Calu3 (cell line): ENCODE data around the gene ZC3H18. TPM values are rescaled to one million over a fixed set of nuclear protein-coding genes. Genes with fewer than 3 reads are reported as not detected.

Experiments used
- BruUV-seq: library from RNA; stranded (reverse); fragments of 400-500 nt; replicated peaks from 2 replicates; lab custom pipeline; 2021; lab: Mats Ljungman, UMichigan
- CTCF ChIA-PET: fragments of 300-600 bp; sonication (Branson Sonifier 250); formaldehyde crosslinking; loops from one replicate; lab custom pipeline; 2022; ENCODE audit warnings: antibody characterized with exemption; lab: Charles Lee
- DNase-seq: peaks from one replicate; pipeline ENCODE4 v3.0.0; 2022
- H3K27ac Mint-ChIP-seq: one replicate; pipeline ENCODE4 v1.8.0; 2022; ENCODE audit warnings: mixed read lengths; ENCODE audit not compliant: unreplicated experiment
- H3K27me3 Mint-ChIP-seq: one replicate; pipeline ENCODE4 v1.8.0; 2022; ENCODE audit warnings: mixed read lengths; ENCODE audit not compliant: unreplicated experiment
- H3K36me3 Mint-ChIP-seq: one replicate; pipeline ENCODE4 v1.8.0; 2022; ENCODE audit warnings: mild to moderate bottlenecking, moderate library complexity, mixed read lengths; ENCODE audit not compliant: insufficient read depth, unreplicated experiment
- H3K4me1 Mint-ChIP-seq: one replicate; pipeline ENCODE4 v1.8.0; 2022; ENCODE audit warnings: mild to moderate bottlenecking, low read depth, mixed read lengths; ENCODE audit not compliant: unreplicated experiment
- H3K4me3 Mint-ChIP-seq: one replicate; pipeline ENCODE4 v1.8.0; 2022; ENCODE audit warnings: mild to moderate bottlenecking, low read depth, moderate library complexity, mixed read lengths; ENCODE audit not compliant: unreplicated experiment
- H3K9me3 Mint-ChIP-seq: one replicate; pipeline ENCODE4 v1.8.0; 2022; ENCODE audit warnings: low read depth, mixed read lengths; ENCODE audit not compliant: unreplicated experiment
- intact Hi-C: fragments of 100-400 bp; cut with micrococcal nuclease; formaldehyde crosslinking; loops from one replicate; pipeline ENCODE4 v1.10.0; 2022; ENCODE audit not compliant: unreplicated experiment
- total RNA-seq: library from RNA; stranded (reverse); gene quantifications from 2 replicates; pipeline ENCODE4 v1.2.3, GENCODE V29; 2022
- TF ChIP-seq, protein P1 (sequence below): fragments of 200-600 bp; IDR thresholded peaks from one replicate; pipeline ENCODE4 v1.8.0; 2022; ENCODE audit warnings: antibody characterized with exemption; ENCODE audit not compliant: unreplicated experiment

ZC3H18 gene
- total RNA-seq, 1 experiment from 2014 or later: 85.7 TPM

DNA sequence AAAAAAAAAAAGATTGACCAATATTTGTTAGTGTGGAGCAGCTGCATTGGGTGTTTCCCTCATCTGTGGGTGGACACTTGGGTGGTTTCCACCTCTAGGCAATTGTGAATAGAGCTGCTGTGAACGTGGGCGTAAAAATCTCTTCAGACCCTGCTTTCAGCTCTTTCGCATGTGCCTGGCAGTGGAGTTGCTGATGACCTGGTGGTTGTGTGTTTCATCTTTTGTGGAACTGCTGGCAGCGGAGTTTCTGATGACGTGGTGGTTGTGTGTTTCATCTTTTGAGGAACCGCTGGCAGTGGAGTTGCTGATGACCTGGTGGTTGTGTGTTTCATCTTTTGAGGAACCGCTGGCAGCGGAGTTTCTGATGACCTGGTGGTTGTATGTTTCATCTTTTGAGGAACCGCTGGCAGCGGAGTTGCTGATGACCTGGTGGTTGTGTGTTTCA, 21.4 kb downstream of the ZC3H18 start:
- Mint-ChIP-seq H3K27me3 (no peaks in the 10 kb centered on the region), H3K27ac (no peak overlapping the region), H3K36me3 (peaks cover 32% of the 10 kb centered on the region), H3K4me3 (no peak overlapping the region), H3K4me1 (no peaks in the 10 kb centered on the region), H3K9me3 (no peaks in the 10 kb centered on the region)
- CTCF ChIA-PET: interaction anchor here (1.1 kb wide), 1 partner anchor 24 kb away, joined by 7 read pairs; no protein-coding TSS in a partner anchor
- TF ChIP-seq, protein P1, sequence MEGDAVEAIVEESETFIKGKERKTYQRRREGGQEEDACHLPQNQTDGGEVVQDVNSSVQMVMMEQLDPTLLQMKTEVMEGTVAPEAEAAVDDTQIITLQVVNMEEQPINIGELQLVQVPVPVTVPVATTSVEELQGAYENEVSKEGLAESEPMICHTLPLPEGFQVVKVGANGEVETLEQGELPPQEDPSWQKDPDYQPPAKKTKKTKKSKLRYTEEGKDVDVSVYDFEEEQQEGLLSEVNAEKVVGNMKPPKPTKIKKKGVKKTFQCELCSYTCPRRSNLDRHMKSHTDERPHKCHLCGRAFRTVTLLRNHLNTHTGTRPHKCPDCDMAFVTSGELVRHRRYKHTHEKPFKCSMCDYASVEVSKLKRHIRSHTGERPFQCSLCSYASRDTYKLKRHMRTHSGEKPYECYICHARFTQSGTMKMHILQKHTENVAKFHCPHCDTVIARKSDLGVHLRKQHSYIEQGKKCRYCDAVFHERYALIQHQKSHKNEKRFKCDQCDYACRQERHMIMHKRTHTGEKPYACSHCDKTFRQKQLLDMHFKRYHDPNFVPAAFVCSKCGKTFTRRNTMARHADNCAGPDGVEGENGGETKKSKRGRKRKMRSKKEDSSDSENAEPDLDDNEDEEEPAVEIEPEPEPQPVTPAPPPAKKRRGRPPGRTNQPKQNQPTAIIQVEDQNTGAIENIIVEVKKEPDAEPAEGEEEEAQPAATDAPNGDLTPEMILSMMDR: no peak
- no peak for DNase-seq
- intact Hi-C loops: no loop called here
- BruUV-seq: no TSS peak

DNA sequence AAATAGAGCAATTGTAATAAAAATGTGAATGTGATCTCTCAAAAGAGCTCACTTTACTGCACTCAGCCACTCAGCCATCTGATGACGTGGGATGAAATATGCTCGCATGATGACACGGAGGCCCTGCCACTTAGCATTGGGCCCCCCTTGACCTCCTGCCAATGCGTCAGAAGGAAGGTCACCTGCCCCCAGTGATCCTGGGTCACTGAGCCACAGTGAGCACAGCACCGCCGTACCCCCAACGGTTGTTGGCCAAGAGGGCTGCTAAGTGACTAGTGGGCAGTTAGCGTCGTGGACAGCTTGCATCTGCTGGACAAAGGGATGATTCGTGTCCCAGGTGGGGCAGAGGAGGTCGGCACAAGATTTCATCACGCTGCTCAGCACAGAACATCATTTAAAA, 22.9 kb downstream of the ZC3H18 start:
- DNase-seq: no peak
- TF ChIP-seq, protein P1: no peak
- no peaks in the 10 kb centered on the region for H3K4me1 Mint-ChIP-seq
- CTCF ChIA-PET: no interaction called here
- H3K27me3 Mint-ChIP-seq: no peaks in the 10 kb centered on the region
- peaks cover 39% of the 10 kb centered on the region for H3K36me3 Mint-ChIP-seq
- no peak overlapping the region for H3K27ac Mint-ChIP-seq
- H3K9me3 Mint-ChIP-seq: no peaks in the 10 kb centered on the region
- no TSS peak for BruUV-seq
- no peak overlapping the region for H3K4me3 Mint-ChIP-seq
- intact Hi-C loops: no loop called here

DNA sequence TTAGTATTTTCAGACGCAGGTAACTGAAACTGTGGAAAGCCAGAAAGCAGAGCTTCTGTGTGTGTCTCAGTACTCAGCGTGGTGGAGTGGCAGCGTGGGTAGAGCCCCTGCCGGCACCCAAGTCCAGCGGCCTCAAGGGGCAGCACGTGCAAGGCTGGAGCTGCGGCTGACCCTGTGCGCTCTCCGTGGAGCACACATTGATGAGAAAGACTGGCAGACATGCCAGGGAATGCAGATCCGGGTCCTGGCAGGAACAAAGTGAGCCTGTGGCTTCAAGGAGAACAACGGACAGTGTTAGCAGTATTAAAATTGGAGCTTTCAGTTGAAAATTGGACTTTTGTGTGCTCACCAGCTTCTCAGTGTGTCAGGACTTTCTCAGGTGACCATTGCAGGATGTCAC, 23.3 kb downstream of the ZC3H18 start:
- CTCF ChIA-PET: no interaction called here
- peaks cover 39% of the 10 kb centered on the region for H3K36me3 Mint-ChIP-seq

DNA sequence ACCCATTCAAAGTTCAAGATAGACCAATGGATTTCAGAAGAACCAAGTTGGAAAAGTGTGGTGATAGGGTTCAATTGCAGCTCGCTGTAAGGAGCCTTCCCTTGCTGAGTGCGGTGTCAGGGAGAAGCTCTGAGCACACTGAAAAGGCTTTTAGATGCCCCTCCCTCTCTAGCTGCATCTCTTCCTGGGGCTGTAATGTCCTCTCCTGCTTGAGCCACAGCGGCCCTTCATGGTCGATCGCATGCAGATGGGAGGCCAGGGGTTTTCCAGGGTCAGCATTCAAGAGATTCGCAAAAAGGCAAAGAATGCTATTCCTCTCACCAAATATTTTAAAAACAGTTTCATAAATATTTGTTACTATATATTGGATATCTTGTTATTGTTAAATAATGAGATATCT, 23.7 kb downstream of the ZC3H18 start:
- Mint-ChIP-seq H3K36me3 (peaks cover 39% of the 10 kb centered on the region), H3K27me3 (no peaks in the 10 kb centered on the region), H3K9me3 (no peaks in the 10 kb centered on the region), H3K4me1 (no peaks in the 10 kb centered on the region), H3K4me3 (no peak overlapping the region), H3K27ac (no peak overlapping the region)
- intact Hi-C loops: no loop called here
- TF ChIP-seq, protein P1: no peak
- no TSS peak for BruUV-seq
- no peak for DNase-seq
- CTCF ChIA-PET: no interaction called here

More for the DNA sequence above, 23.3 kb downstream of the ZC3H18 start:
- Mint-ChIP-seq H3K9me3 (no peaks in the 10 kb centered on the region), H3K4me3 (no peak overlapping the region), H3K4me1 (no peaks in the 10 kb centered on the region), H3K27me3 (no peaks in the 10 kb centered on the region), H3K27ac (no peak overlapping the region)
- BruUV-seq: no TSS peak
- intact Hi-C loops: no loop called here
- TF ChIP-seq, protein P1: no peak
- no peak for DNase-seq
